ENCODE measurements around the gene DGKD. TPM values are rescaled to one million over a fixed set of nuclear protein-coding genes. Genes with fewer than 3 reads are reported as not detected.

Gene DGKD
- polyA plus RNA-seq, 1 experiment: 10.8 TPM

GRCh38 chr2:233441161-233442027 is 87.1 kb downstream of the DGKD start:
- Histone ChIP-seq H3K27me3 (ENCODE audit: control insufficient read depth, insufficient read depth, low read length) (no peaks in the 10 kb centered on the region), H3K27ac (ENCODE audit: low read depth, low read length) (no peak overlapping the region), H3K9me3 (ENCODE audit: control insufficient read depth, insufficient read depth, low read length) (no peaks in the 10 kb centered on the region; the same call in 1 of the 2 replicates), H3K4me3 (ENCODE audit: low read depth, low read length) (no peak overlapping the region)
- TF ChIP-seq CTCF (IDR thresholded peaks at IDR 0.05; ENCODE audit: low read depth, low read length): no peak
- POLR2A ChIA-PET: no interaction called here
- CTCF ChIA-PET: interaction anchor here (0.5 to 3.5 kb wide), 4 partner anchors 8 to 138 kb away, joined by 3 to 14 read pairs (median 5); partner anchors contain the start of gene DGKD
- DNase-seq (ENCODE audit: low read depth, low spot score): no peak

- Histone ChIP-seq H3K27me3 (ENCODE audit: control insufficient read depth, insufficient read depth, low read length) (no peaks in the 10 kb centered on the region), H3K27ac (ENCODE audit: low read depth, low read length) (no peak overlapping the region), H3K9me3 (ENCODE audit: control insufficient read depth, insufficient read depth, low read length) (no peaks in the 10 kb centered on the region; the same call in 1 of the 2 replicates), H3K4me3 (ENCODE audit: low read depth, low read length) (no peak overlapping the region)
- TF ChIP-seq CTCF (IDR thresholded peaks at IDR 0.05; ENCODE audit: low read depth, low read length): no peak
- ChIA-PET CTCF (interaction anchor here (0.5 to 3.5 kb wide), 3 partner anchors 38 to 139 kb away, joined by 3 to 14 read pairs (median 7); partner anchors contain the start of gene DGKD), POLR2A (no interaction called here)
- DNase-seq (ENCODE audit: low read depth, low spot score): no peak
Observed at GRCh38 chr2:233442028-233442310, 87.7 kb downstream of the DGKD start.

GRCh38 chr2:233443511-233444183 is 89.4 kb downstream of the DGKD start:
- POLR2A ChIA-PET: no interaction called here

GRCh38 chr2:233444501-233444900 is 90.2 kb downstream of the DGKD start:
- H3K27ac ChIP-seq (ENCODE audit: low read depth, low read length): no peak overlapping the region
- H3K9me3 ChIP-seq (ENCODE audit: control insufficient read depth, insufficient read depth, low read length): no peaks in the 10 kb centered on the region; the same call in 1 of the 2 replicates
- no peaks in the 10 kb centered on the region for H3K27me3 ChIP-seq (ENCODE audit: control insufficient read depth, insufficient read depth, low read length)
- no peak for TF ChIP-seq CTCF (IDR thresholded peaks at IDR 0.05; ENCODE audit: low read depth, low read length)
- no peak overlapping the region for H3K4me3 ChIP-seq (ENCODE audit: low read depth, low read length)
- ChIA-PET POLR2A (no interaction called here), CTCF (interaction anchor here (0.5 to 3.0 kb wide), 11 partner anchors 10 to 439 kb away, joined by 3 to 66 read pairs (median 5); no protein-coding TSS in a partner anchor)
- no peak for DNase-seq (ENCODE audit: low read depth, low spot score)

More at GRCh38 chr2:233443511-233444183, 89.4 kb downstream of the DGKD start:
- Histone ChIP-seq H3K4me3 (ENCODE audit: low read depth, low read length) (no peak overlapping the region), H3K27me3 (ENCODE audit: control insufficient read depth, insufficient read depth, low read length) (no peaks in the 10 kb centered on the region), H3K9me3 (ENCODE audit: control insufficient read depth, insufficient read depth, low read length) (no peaks in the 10 kb centered on the region; the same call in 1 of the 2 replicates), H3K27ac (ENCODE audit: low read depth, low read length) (no peak overlapping the region)
- DNase-seq (ENCODE audit: low read depth, low spot score): peak; percentile 68
- TF ChIP-seq CTCF (IDR thresholded peaks at IDR 0.05; ENCODE audit: low read depth, low read length): peak; percentile 90
- CTCF ChIA-PET: interaction anchor here (0.6 to 3.0 kb wide), 23 partner anchors 9 to 439 kb away, joined by 3 to 66 read pairs (median 4); partner anchors contain the start of gene DGKD

Data from AG04450 (cell line).